Endothelial cell of umbilical vein (primary cell): Measurements from ENCODE around the gene DOP1A.

Experiments used
- CTCF ChIP-seq, 2 donors: IDR thresholded peaks; 1 replicate in 1 of 2; 2 replicates in 1 of 2; pipeline ENCODE4 v1.5.1; 2011; ENCODE audit warnings: low read length in 2 of 2, mild to moderate bottlenecking in 2 of 2, moderate library complexity in 2 of 2, control low read depth in 1 of 2, inconsistent platforms in 1 of 2, low read depth in 1 of 2; ENCODE audit not compliant: insufficient read depth in 1 of 2; ENCODE audit errors: extremely low read depth in 1 of 2
- JUN ChIP-seq: IDR thresholded peaks from 2 replicates; pipeline ENCODE4 v1.6.1; 2011; ENCODE audit warnings: borderline replicate concordance, low read depth; ENCODE audit not compliant: insufficient read length, insufficient read depth
- POLR2A ChIP-seq: IDR thresholded peaks from 2 replicates; pipeline ENCODE4 v1.6.1; 2012; ENCODE audit warnings: low read depth, mild to moderate bottlenecking, control low read depth, low read length

- no peak for TF ChIP-seq POLR2A
- no peak for TF ChIP-seq JUN
- TF ChIP-seq CTCF (IDR thresholded peaks at IDR 0.05; ENCODE audit: extremely low read depth in 1 of 2, insufficient read depth in 1 of 2, low read depth in 1 of 2, low read length in 2 of 2), result no peak
Observed at GRCh38 chr6:83169106-83169505, 101.6 kb downstream of the DOP1A start.
